Large intestine (tissue), 3 donors: ENCODE data around the gene RNASE7. TPM values are rescaled to one million over a fixed set of nuclear protein-coding genes. Genes with fewer than 3 reads are reported as not detected.
A peak's percentile ranks its signal among the peaks of the same experiment; 100 is the strongest.

Experiments
- DNase-seq, 2 donors: peaks; one replicate each; pipeline versions ENCODE4 v3.0.0 to v3.0.0-alpha.2; 2013
- H3K27ac ChIP-seq: one replicate; pipeline ENCODE4 v1.5.1; 2013; ENCODE audit warnings: low read length
- H3K27me3 ChIP-seq: 2 replicates; pipeline ENCODE4 v1.6.1; 2013; ENCODE audit warnings: low read length; ENCODE audit not compliant: control insufficient read depth, insufficient read depth
- H3K36me3 ChIP-seq: 2 replicates; pipeline ENCODE4 v1.6.1; 2013; ENCODE audit warnings: low read length; ENCODE audit not compliant: control insufficient read depth, insufficient read depth
- H3K4me1 ChIP-seq: one replicate; pipeline ENCODE4 v1.6.1; 2013; ENCODE audit warnings: low read length; ENCODE audit not compliant: control insufficient read depth, insufficient read depth
- H3K4me3 ChIP-seq: one replicate; pipeline ENCODE4 v1.5.1; 2013; ENCODE audit warnings: low read length
- H3K9me3 ChIP-seq: one replicate; pipeline ENCODE4 v1.6.1; 2013; ENCODE audit warnings: mild to moderate bottlenecking, low read depth, low read length, moderate library complexity; ENCODE audit not compliant: control insufficient read depth
- WGBS: methylation state at CpG from one replicate; pipeline ENCODE4 v1.1.5; 2013; ENCODE audit warnings: low lambda C conversion rate; ENCODE audit not compliant: insufficient coverage; 5-methylcytosine and 5-hydroxymethylcytosine counted together
- polyA plus RNA-seq: library from polyadenylated mRNA; unstranded; fragments of 120-200 nt; gene quantifications from one replicate; pipeline ENCODE4 v1.2.1, GENCODE V29; 2013

RNASE7 gene
- polyA plus RNA-seq, 1 donor, result 0.09 TPM

- peaks cover 24% of the 10 kb centered on the region for H3K4me1 ChIP-seq
- H3K27me3 ChIP-seq, result no peaks in the 10 kb centered on the region
- 50% methylated on average over 2 of the region's 2 CpGs for WGBS
- DNase-seq, result no peak
- no peaks in the 10 kb centered on the region for H3K36me3 ChIP-seq
- H3K27ac ChIP-seq, result no peak overlapping the region
- no peak overlapping the region for H3K4me3 ChIP-seq
- H3K9me3 ChIP-seq, result no peaks in the 10 kb centered on the region
Observed at GRCh38 chr14:21043387-21043973, 1.3 kb downstream of the RNASE7 start.

DNA sequence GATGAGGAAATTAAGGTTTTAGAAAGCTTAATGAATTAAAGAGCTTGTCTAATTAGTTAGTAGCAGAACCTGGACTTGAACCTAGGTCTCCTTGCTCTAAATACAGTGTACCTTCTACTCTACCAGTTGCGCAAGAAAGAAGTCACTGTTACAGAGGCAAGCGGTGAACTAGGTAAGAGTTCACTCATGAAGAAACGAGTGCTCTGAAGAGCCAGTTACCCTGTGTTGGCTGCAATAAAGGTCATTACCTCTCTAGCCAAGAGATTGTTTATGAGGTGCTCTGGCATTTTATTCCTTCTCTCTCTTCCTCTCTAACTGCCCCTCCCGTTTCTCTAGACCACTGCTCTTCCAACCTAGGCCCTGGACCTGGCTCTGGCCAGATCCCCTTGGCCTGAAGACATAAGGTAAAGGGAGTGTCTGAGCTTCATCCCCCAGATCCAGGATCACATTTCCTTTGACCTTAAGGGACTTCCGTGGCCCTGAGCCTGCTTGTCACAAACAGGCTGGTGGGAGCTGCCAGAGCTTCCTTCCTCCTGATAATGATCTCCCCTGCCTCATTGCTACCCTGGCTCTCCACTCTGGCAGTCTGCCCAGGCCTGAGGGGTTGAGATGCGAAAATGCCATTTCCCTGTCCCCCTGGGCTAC lies 1.9 kb downstream of the RNASE7 start:
- DNase-seq, result peak; percentile 72 to 80
- no peaks in the 10 kb centered on the region for H3K27me3 ChIP-seq
- peaks cover 18% of the 10 kb centered on the region for H3K4me1 ChIP-seq
- peak overlapping the region; percentile 9 for H3K27ac ChIP-seq
- H3K9me3 ChIP-seq, result no peaks in the 10 kb centered on the region
- WGBS, result no CpG with 5 or more reads among the region's 6 CpGs
- H3K36me3 ChIP-seq, result no peaks in the 10 kb centered on the region
- no peak overlapping the region for H3K4me3 ChIP-seq

- Histone ChIP-seq H3K36me3 (no peaks in the 10 kb centered on the region), H3K9me3 (no peaks in the 10 kb centered on the region), H3K27me3 (no peaks in the 10 kb centered on the region), H3K4me3 (no peak overlapping the region), H3K4me1 (peaks cover 8% of the 10 kb centered on the region), H3K27ac (no peak overlapping the region)
- 83% methylated on average over 1 of the region's 2 CpGs for WGBS
- DNase-seq, result no peak
Observed at GRCh38 chr14:21047378-21047781, 5.2 kb downstream of the RNASE7 start.

- Histone ChIP-seq H3K4me3 (no peak overlapping the region), H3K27me3 (no peaks in the 10 kb centered on the region), H3K27ac (no peak overlapping the region), H3K9me3 (no peaks in the 10 kb centered on the region), H3K36me3 (no peaks in the 10 kb centered on the region), H3K4me1 (peaks cover 4% of the 10 kb centered on the region)
- no peak for DNase-seq
- WGBS, result 100% methylated on average over 1 of the region's 2 CpGs
Observed at GRCh38 chr14:21048638-21049037, 6.5 kb downstream of the RNASE7 start.

GRCh38 chr14:21049271-21049673 lies 7.1 kb downstream of the RNASE7 start:
- no peaks in the 10 kb centered on the region for H3K9me3 ChIP-seq
- no peaks in the 10 kb centered on the region for H3K36me3 ChIP-seq
- H3K27ac ChIP-seq, result no peak overlapping the region
- DNase-seq, result no peak
- no peak overlapping the region for H3K4me3 ChIP-seq
- H3K27me3 ChIP-seq, result no peaks in the 10 kb centered on the region
- H3K4me1 ChIP-seq, result peaks cover 7% of the 10 kb centered on the region
- 60% methylated on average over 2 of the region's 3 CpGs for WGBS

DNA sequence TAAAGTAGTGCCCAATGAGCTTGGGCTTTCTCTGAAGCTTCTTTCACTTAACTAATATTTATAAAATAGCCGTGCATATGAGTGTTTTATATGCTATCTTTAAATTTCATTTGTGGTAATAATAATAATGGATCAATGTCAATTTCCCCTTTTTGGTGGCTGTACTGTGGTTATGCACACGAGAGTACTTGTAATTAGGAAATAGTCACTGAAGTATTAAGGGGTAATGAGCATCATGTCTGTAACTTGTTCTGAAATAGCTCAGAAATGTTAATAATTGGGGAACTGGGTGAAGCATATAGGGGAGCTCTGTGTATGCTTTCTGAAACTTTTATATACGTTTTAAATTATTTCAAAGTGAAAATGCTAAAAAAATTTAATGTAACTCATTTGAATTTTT lies 8.4 kb downstream of the RNASE7 start:
- WGBS, result 87% methylated on average over 3 of the region's 3 CpGs

DNA sequence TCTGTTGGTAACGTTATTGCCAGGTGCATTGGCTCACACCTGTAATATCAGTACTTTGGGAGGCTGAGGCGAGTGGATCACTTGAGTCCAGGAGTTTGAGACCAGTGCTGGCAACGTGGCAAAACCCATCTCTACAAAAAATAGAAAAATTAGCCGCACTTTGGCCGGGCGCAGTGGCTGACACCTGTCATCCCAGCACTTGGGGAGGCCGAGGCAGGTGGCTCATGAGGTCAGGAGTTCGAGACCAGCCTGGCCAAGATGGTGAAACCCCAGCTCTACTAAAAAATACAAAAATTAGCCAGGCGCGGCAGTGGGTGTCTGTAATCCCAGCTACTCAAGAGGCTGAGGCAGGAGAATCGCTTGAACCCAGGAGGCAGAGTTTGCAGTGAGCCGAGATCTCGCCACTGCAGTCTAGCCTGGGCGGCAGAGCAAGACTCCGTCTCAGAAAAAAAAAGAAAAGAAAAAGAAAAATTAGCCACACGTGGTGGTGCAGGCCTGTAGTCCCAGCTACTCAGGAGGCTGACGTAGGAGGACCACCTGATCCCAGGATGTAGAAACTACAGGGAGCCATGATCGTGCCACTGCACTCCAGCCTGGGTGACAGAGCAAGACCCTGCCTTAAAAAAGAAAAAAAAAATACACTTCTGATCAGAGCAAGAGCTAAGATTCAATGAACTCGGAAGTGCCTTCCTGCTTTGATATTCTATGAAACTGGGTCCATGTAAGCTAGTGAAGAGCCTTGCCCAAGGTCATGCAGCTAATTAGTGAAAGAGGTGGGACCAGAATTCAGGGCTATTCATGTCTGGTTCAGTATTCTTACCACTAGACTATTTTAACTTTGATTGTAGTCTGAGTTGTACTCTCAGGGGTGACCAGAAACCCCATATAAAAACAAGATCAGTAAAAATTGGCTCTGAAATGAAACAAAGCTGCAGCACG lies 11.3 kb downstream of the RNASE7 start:
- DNase-seq, result no peak
- Histone ChIP-seq H3K36me3 (no peaks in the 10 kb centered on the region), H3K4me3 (no peak overlapping the region), H3K27ac (peak overlapping the region; percentile 6), H3K4me1 (peaks cover 16% of the 10 kb centered on the region), H3K9me3 (no peaks in the 10 kb centered on the region), H3K27me3 (no peaks in the 10 kb centered on the region)
- WGBS, result 80% methylated on average over 2 of the region's 20 CpGs

More for the DNA sequence above, 8.4 kb downstream of the RNASE7 start:
- Histone ChIP-seq H3K36me3 (no peaks in the 10 kb centered on the region), H3K27ac (no peak overlapping the region), H3K27me3 (no peaks in the 10 kb centered on the region), H3K9me3 (no peaks in the 10 kb centered on the region), H3K4me1 (peaks cover 12% of the 10 kb centered on the region), H3K4me3 (no peak overlapping the region)
- no peak for DNase-seq

GRCh38 chr14:21054123-21054767 lies 12.1 kb downstream of the RNASE7 start:
- 40% methylated on average over 1 of the region's 3 CpGs for WGBS
- peaks cover 16% of the 10 kb centered on the region for H3K4me1 ChIP-seq
- peak in 1 of 2 donors; percentile 55 for DNase-seq
- H3K9me3 ChIP-seq, result no peaks in the 10 kb centered on the region
- H3K27ac ChIP-seq, result peak overlapping the region; percentile 6
- H3K27me3 ChIP-seq, result no peaks in the 10 kb centered on the region
- H3K36me3 ChIP-seq, result no peaks in the 10 kb centered on the region
- no peak overlapping the region for H3K4me3 ChIP-seq

DNA sequence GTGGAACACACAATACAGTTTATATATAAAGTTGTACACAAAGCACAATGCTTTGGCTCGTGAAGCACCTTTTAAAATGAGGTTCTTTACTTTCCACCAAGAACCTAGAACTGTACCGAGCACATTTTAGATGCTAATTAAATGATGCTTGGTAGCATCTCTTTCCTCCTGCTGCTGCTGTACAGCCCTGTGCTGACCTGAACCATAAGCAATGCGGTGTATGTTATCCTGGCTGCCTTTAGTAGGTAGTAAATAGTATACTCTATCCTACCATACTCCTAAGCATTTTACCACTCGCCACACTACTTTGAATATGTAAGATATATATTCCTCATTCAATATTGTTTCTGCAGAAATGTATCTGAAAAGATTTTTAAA lies 12.6 kb downstream of the RNASE7 start:
- Histone ChIP-seq H3K27ac (no peak overlapping the region), H3K4me1 (peaks cover 16% of the 10 kb centered on the region)
- WGBS, result 83% methylated on average over 1 of the region's 4 CpGs

More for the DNA sequence above, 12.6 kb downstream of the RNASE7 start:
- DNase-seq, result no peak
- Histone ChIP-seq H3K27me3 (no peaks in the 10 kb centered on the region), H3K36me3 (no peaks in the 10 kb centered on the region), H3K4me3 (no peak overlapping the region), H3K9me3 (no peaks in the 10 kb centered on the region)
